Measurements from ENCODE around the gene GPN2.

Gene GPN2

GRCh38 chr1:26831546-26832248 is 58.4 kb downstream of the GPN2 start:
- DNase-seq (ENCODE audit: low spot score): no peak

GRCh38 chr1:26831059-26831458 is 59.0 kb downstream of the GPN2 start:
- DNase-seq (ENCODE audit: low spot score): no peak

GRCh38 chr1:26829184-26829911 is 60.7 kb downstream of the GPN2 start:
- no peak for DNase-seq (ENCODE audit: low spot score)

GRCh38 chr1:26828411-26828991 is 61.6 kb downstream of the GPN2 start:
- no peak for DNase-seq (ENCODE audit: low spot score)

- no peak for DNase-seq (ENCODE audit: low spot score)
Observed at GRCh38 chr1:26827663-26828062, 62.4 kb downstream of the GPN2 start.

- DNase-seq (ENCODE audit: low spot score): no peak
Observed at GRCh38 chr1:26827106-26827604, 62.9 kb downstream of the GPN2 start.

- DNase-seq (ENCODE audit: low spot score): peak; percentile 51
Observed at GRCh38 chr1:26826261-26827105, 63.6 kb downstream of the GPN2 start, which contains the start of gene ZDHHC18. Gene ZDHHC18, plus strand, starts transcription at chr1:26826688. Its CDS starts 117 bp downstream, at chr1:26826805.
